Breast epithelium (tissue), 4 donors: Measurements from ENCODE around the gene RBM12. TPM values are rescaled to one million over a fixed set of nuclear protein-coding genes. Genes with fewer than 3 reads are reported as not detected.

Source experiments
- DNase-seq, 2 donors: peaks; one replicate each; pipeline ENCODE4 v3.0.0-alpha.2; 2019; ENCODE audit warnings: low spot score in 2 of 2
- H3K27ac ChIP-seq, 2 donors: fragments of 200-600 bp; sonication (generic) in 1 of 2; one replicate each; pipeline ENCODE4 v1.5.1; 2016 to 2019; ENCODE audit warnings: mild to moderate bottlenecking in 1 of 2
- H3K27me3 ChIP-seq, 2 donors: fragments of 200-600 bp; sonication (generic) in 1 of 2; one replicate each; pipeline versions ENCODE4 v1.5.1 to v1.6.0; 2017 to 2019; ENCODE audit warnings: control low read depth in 1 of 2, mild to moderate bottlenecking in 1 of 2
- H3K36me3 ChIP-seq: fragments of 200-600 bp; one replicate; pipeline ENCODE4 v1.5.1; 2019
- H3K4me1 ChIP-seq, 2 donors: fragments of 200-600 bp; sonication (generic); one replicate each; pipeline ENCODE4 v1.5.1; 2016 to 2019; ENCODE audit warnings: control low read depth in 1 of 2
- H3K4me3 ChIP-seq, 3 donors: fragments of 200-600 bp; sonication (generic); 1 replicate in 2 of 3; 2 replicates in 1 of 3; pipeline ENCODE4 v1.5.1; 2016 to 2019; ENCODE audit warnings: mild to moderate bottlenecking in 3 of 3, moderate library complexity in 2 of 3
- H3K9me3 ChIP-seq, 2 donors: fragments of 200-600 bp; sonication (generic) in 1 of 2; one replicate each; pipeline ENCODE4 v1.5.1; 2016 to 2019; ENCODE audit warnings: control low read depth in 1 of 2
- POLR2A ChIP-seq: fragments of 450-650 bp; IDR thresholded peaks from one replicate; pipeline ENCODE4 v1.6.1; 2016; ENCODE audit warnings: antibody characterized with exemption, mild to moderate bottlenecking, moderate library complexity
- POLR2AphosphoS5 ChIP-seq, 3 donors: sonication (generic); formaldehyde crosslinking; IDR thresholded peaks; one replicate each; pipeline ENCODE4 v1.6.1; 2017; ENCODE audit warnings: antibody characterized with exemption in 3 of 3
- intact Hi-C: fragments of 100-400 bp; cut with DNase I; formaldehyde crosslinking; loops from one replicate; pipeline ENCODE4 v1.15.1; 2023; ENCODE audit warnings: low total_unique reads
- total RNA-seq, 3 donors: library from RNA; depleted of rRNA; stranded (reverse); fragments of >200 nt; gene quantifications; one replicate each; pipeline ENCODE4 v1.1.0, GENCODE V29; 2016
- TF ChIP-seq, protein P1 (sequence below), 3 donors: fragments of 450-650 bp; IDR thresholded peaks; one replicate each; pipeline ENCODE4 v1.5.1; 2016 to 2017; ENCODE audit warnings: antibody characterized with exemption in 3 of 3, mild to moderate bottlenecking in 3 of 3, moderate library complexity in 3 of 3

The RBM12 gene
- total RNA-seq, 3 donors from 2014 or later = 22.7 to 40.1 (median 34.4) TPM

DNA sequence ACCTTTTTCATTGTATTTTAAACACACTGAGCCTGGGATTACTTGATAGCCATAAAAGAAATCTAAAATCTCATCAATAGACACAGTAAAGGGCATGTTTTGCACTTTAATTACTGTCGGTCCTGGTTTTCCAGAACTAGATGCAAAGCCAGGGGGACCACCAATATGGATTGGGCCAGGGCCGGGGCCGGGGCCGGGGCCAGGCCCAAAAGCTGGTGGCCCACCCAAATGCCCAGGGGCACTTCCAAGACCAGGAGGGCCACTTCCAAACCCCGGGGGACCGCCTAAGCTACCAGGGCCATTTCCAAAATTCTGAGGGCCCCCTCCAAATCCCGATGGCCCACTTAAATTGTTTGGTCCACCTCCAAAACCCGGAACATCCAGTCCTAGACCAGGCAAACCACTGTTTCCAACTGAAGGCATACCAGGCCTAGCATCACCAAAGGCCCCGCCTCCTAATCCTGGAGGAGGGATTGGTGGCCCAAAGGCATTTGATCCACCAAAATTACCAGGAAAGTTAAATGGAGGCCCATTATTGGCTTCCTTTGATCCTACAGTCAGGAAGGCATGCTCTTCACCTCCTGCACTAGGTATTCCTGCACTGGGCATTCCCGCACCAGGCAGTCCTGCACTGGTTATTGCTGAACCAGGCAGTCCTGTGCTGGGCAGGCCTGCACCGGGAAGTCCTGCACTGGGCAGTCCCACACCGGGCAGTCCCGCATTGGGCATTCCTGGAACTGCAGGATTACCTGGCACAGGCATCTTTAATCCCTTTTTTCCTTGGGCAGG is 11.9 kb downstream of the RBM12 start:
- H3K9me3 ChIP-seq = no peaks in the 10 kb centered on the region
- H3K4me1 ChIP-seq = peaks cover 0 to 5% of the 10 kb centered on the region in 2 donors
- DNase-seq = no peak

GRCh38 chr20:35651958-35652357 is 12.7 kb downstream of the RBM12 start:
- TF ChIP-seq POLR2AphosphoS5 (IDR thresholded peaks at IDR 0.05) (no peak), POLR2A (no peak)
- TF ChIP-seq, protein P1, sequence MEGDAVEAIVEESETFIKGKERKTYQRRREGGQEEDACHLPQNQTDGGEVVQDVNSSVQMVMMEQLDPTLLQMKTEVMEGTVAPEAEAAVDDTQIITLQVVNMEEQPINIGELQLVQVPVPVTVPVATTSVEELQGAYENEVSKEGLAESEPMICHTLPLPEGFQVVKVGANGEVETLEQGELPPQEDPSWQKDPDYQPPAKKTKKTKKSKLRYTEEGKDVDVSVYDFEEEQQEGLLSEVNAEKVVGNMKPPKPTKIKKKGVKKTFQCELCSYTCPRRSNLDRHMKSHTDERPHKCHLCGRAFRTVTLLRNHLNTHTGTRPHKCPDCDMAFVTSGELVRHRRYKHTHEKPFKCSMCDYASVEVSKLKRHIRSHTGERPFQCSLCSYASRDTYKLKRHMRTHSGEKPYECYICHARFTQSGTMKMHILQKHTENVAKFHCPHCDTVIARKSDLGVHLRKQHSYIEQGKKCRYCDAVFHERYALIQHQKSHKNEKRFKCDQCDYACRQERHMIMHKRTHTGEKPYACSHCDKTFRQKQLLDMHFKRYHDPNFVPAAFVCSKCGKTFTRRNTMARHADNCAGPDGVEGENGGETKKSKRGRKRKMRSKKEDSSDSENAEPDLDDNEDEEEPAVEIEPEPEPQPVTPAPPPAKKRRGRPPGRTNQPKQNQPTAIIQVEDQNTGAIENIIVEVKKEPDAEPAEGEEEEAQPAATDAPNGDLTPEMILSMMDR (IDR thresholded peaks at IDR 0.05) = no peak
- H3K4me3 ChIP-seq = no peak overlapping the region
- no peaks in the 10 kb centered on the region for H3K4me1 ChIP-seq
- H3K27me3 ChIP-seq = no peaks in the 10 kb centered on the region
- H3K9me3 ChIP-seq = no peaks in the 10 kb centered on the region
- no peak overlapping the region for H3K27ac ChIP-seq
- intact Hi-C loops = no loop called here
- DNase-seq = no peak
- H3K36me3 ChIP-seq = no peaks in the 10 kb centered on the region

More for the DNA sequence above, 11.9 kb downstream of the RBM12 start:
- Histone ChIP-seq H3K4me3 (no peak overlapping the region), H3K36me3 (no peaks in the 10 kb centered on the region), H3K27ac (no peak overlapping the region), H3K27me3 (no peaks in the 10 kb centered on the region)
- intact Hi-C loops = no loop called here
- TF ChIP-seq POLR2A = no peak
- TF ChIP-seq, protein P1 (IDR thresholded peaks at IDR 0.05) = no peak
- no peak for TF ChIP-seq POLR2AphosphoS5 (IDR thresholded peaks at IDR 0.05)

GRCh38 chr20:35650632-35651031 is 14.1 kb downstream of the RBM12 start:
- Histone ChIP-seq H3K27me3 (no peaks in the 10 kb centered on the region), H3K4me3 (no peak overlapping the region), H3K4me1 (no peaks in the 10 kb centered on the region), H3K9me3 (no peaks in the 10 kb centered on the region), H3K27ac (no peak overlapping the region), H3K36me3 (no peaks in the 10 kb centered on the region)
- DNase-seq = no peak
- no peak for TF ChIP-seq POLR2A
- TF ChIP-seq, protein P1 (IDR thresholded peaks at IDR 0.05) = no peak
- TF ChIP-seq POLR2AphosphoS5 (IDR thresholded peaks at IDR 0.05) = no peak
- intact Hi-C loops = no loop called here

DNA sequence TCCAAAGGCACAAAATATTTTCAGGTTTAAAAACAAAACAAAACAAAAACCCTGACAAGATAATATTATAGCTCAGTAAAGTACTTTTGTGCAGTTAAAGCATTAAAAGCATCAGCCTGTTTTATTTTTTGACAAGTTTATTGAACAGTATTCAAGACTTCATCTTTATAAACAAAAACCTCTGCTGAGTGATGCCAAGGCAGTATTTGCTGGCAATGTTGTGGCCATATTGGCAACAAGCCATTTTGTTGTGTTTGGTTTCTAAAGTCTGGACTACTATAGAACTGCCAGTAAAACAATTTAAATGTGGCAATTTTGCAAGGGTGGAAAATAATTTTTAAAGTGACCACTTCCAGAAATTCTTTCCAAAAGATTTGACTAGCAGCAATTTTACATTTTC is 15.9 kb downstream of the RBM12 start:
- Histone ChIP-seq H3K9me3 (no peaks in the 10 kb centered on the region), H3K27ac (peak overlapping the region in 1 of 2 donors; percentile 23), H3K4me1 (no peaks in the 10 kb centered on the region), H3K27me3 (no peaks in the 10 kb centered on the region), H3K36me3 (no peaks in the 10 kb centered on the region), H3K4me3 (no peak overlapping the region)
- intact Hi-C loops = no loop called here
- TF ChIP-seq, protein P1 (IDR thresholded peaks at IDR 0.05) = no peak
- TF ChIP-seq POLR2A (no peak), POLR2AphosphoS5 (IDR thresholded peaks at IDR 0.05) (no peak)
- no peak for DNase-seq

- Histone ChIP-seq H3K4me1 (no peaks in the 10 kb centered on the region), H3K27ac (no peak overlapping the region), H3K4me3 (no peak overlapping the region), H3K36me3 (no peaks in the 10 kb centered on the region), H3K9me3 (no peaks in the 10 kb centered on the region), H3K27me3 (no peaks in the 10 kb centered on the region)
- no peak for DNase-seq
- intact Hi-C loops = no loop called here
- no peak for TF ChIP-seq POLR2AphosphoS5 (IDR thresholded peaks at IDR 0.05)
- TF ChIP-seq, protein P1 (IDR thresholded peaks at IDR 0.05) = no peak
- no peak for TF ChIP-seq POLR2A
These were observed 19.9 kb downstream of the RBM12 start for GRCh38 chr20:35644806-35645205.
